Measurements from ENCODE around the gene RGS10.

The RGS10 gene

DNA sequence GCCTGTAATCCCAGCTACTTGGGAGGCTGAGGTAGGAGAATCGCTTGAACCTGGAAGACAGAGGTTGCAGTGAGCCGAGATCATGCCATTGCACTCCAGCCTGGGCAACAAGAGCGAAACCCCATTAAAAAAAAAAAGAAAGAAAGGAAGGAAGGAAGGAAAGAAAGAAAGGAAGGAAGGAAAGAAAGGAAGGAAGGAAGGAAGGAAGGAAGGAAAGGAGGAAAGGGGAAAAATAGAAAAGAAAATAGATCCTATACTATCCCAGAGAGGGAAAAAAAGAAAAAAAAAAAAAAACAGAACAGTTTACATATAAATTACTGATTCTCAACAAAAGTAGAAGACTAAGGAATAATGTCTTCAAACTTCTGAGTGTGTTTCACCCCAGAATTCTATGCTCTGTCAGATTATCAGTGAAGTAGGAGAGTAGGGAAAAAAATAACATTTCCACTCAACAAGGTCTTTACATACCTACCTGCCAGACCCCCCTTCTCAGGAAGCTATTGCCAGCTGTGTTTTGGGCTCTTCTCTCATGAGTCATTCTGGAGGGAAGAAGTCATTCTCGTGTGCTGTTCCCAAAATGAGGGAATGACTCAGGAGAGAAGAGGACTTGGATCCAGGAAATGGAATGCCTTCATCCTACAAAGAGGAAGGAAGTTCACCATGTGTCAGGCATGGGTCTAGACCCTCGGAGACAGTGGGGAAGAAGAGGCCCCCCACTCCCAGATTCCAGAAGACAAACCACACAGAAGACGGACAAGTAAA lies 20.9 kb downstream of the RGS10 start:
- H3K27ac ChIP-seq: no peak overlapping the region
- TF ChIP-seq CTCF (IDR thresholded peaks at IDR 0.05) (no peak), ZFX (IDR thresholded peaks at IDR 0.05; ENCODE audit: borderline replicate concordance) (no peak)

- H3K27ac ChIP-seq: no peak overlapping the region
- no peak for TF ChIP-seq CTCF (IDR thresholded peaks at IDR 0.05)
- TF ChIP-seq ZFX (IDR thresholded peaks at IDR 0.05; ENCODE audit: borderline replicate concordance): no peak
Measured at GRCh38 chr10:119520283-119520682, 22.2 kb downstream of the RGS10 start.

- H3K27ac ChIP-seq: no peak overlapping the region
- no peak for TF ChIP-seq ZFX (IDR thresholded peaks at IDR 0.05; ENCODE audit: borderline replicate concordance)
- no peak for TF ChIP-seq CTCF (IDR thresholded peaks at IDR 0.05)
Measured at GRCh38 chr10:119518936-119519335, 23.6 kb downstream of the RGS10 start.

DNA sequence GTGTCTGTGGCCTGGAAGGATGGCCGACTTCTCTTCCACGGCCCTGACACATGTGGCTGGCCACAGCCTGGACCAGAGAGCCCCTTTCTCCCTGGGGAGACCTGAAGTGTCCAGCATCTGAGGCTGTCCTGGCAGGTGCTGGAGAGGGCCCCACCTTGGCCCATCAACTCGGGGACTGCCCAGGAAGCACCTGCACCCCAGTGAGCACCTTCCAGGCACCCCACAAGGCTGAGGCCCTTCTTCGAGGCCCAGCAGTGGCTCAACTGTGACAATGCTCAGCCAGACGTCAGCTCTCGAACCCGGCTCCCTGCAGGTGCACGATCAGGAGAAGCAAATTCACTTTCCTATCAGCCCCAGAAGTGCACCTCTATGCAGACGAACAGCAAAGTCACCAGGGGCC lies 24.3 kb downstream of the RGS10 start:
- no peak for TF ChIP-seq CTCF (IDR thresholded peaks at IDR 0.05)
- no peak for TF ChIP-seq ZFX (IDR thresholded peaks at IDR 0.05; ENCODE audit: borderline replicate concordance)
- H3K27ac ChIP-seq: no peak overlapping the region

DNA sequence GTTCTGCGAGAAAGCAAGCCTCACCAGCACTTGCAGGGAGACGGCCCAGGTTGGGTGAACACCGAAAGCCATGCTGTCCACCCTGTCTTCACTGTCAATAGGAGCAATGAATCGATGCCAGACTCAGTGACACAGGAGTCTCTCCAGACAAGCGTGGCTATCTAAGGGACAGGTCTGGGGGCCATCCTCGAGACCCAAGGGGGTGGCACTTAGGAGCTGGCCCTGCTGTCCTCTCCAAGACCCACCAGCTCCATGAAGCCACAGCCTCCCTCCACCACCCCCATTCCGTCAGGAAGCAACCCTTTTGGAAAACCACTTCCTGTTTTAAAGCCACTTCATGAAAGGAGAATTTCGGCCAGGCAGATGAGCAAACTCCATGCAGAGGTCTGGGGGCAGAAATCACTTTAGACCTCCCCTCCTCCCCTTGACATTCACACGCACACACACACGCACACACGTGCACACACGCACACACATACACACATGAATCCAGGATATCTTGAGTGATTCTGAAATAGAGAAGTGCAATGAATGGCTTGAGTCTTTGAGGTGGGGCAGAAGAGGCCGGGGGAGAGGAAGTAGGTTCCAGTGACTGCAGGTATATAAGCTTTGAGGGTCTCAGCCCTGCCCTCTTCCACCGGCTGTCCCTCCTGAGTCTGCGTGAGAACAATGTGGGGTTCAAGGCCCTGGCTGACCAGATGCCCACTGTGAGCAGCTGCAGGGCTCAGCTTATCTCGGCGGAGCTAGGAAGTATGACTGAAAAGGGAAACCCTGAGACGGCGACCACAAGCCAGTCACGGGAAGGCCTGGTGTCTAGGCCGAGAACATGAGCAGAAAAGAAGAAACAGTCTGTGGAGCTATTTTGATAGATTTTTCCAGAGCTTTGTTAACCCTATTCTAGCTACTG lies 25.0 kb downstream of the RGS10 start:
- no peak for TF ChIP-seq CTCF (IDR thresholded peaks at IDR 0.05)
- TF ChIP-seq ZFX (IDR thresholded peaks at IDR 0.05; ENCODE audit: borderline replicate concordance): no peak

DNA sequence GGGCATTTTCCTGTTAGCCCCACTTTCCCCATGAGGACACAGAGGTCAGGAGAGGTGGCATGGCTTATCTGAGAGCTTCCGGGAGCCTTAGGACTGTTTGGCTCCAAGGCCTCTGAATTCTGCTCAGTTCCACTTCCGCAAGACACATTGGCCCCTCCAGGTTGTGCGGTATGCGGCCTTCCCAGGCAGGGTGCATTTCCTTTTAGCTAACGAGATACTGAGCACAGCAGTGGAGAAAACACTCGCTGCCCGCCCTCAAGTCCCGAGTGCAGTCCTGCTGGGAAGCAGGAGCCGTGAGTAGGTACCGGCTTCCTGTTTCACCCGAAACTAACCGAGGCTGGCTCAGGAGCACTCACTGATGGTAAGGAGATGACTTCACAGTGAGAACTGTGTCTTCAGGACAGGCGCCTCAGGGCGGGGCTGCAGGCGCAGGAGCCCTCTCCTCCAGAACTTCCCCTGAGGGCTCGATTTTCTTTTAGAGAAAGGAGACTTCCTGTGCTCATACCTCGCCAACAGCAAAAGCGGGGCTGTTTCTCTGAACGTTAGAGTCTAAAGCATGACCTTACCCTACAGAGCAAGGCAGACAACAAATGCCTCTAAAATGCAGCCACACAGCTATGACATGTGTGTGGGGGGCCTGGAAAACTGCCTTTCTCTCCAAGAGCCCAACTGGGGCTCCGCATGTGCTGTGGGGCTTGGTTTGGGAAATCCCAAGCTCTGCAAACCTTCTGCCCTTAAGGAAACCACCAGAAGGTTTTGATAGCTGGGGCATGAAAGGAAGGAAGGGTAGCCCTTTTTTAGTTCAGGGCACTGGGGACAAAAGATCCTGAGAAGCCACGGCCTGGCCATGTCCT lies 25.9 kb downstream of the RGS10 start:
- no peak for TF ChIP-seq ZFX (IDR thresholded peaks at IDR 0.05; ENCODE audit: borderline replicate concordance)
- no peak for TF ChIP-seq CTCF (IDR thresholded peaks at IDR 0.05)
- H3K27ac ChIP-seq: no peak overlapping the region

More for the DNA sequence above, 25.0 kb downstream of the RGS10 start:
- no peak overlapping the region for H3K27ac ChIP-seq
